Brain microvascular endothelial cell (primary cell): ENCODE data around the gene TRIP6.

Experiments used
- DNase-seq: peaks from one replicate; pipeline ENCODE4 v3.0.0-alpha.2; 2020
- H3K27ac ChIP-seq: fragments of 250-450 bp; sonication (Bioruptor Pico); 2 replicates; pipeline ENCODE4 v1.5.1; 2020; ENCODE audit warnings: mild to moderate bottlenecking, moderate library complexity
- H3K27me3 ChIP-seq: fragments of 250-450 bp; sonication (Bioruptor Pico); replicated peaks from 2 replicates; pipeline ENCODE4 v1.5.1; 2020; ENCODE audit warnings: mild to moderate bottlenecking
- H3K36me3 ChIP-seq: fragments of 250-450 bp; sonication (Bioruptor Pico); replicated peaks from 2 replicates; pipeline ENCODE4 v1.5.1; 2020; ENCODE audit warnings: mild to moderate bottlenecking
- H3K4me3 ChIP-seq: 2 replicates; pipeline ENCODE4 v1.5.1; 2011; ENCODE audit warnings: low read depth, mild to moderate bottlenecking, control low read depth, low read length, moderate library complexity
- in situ Hi-C: cut with HindIII; loops from 2 replicates; pipeline ENCODE4 v1.10.0; 2017; ENCODE audit warnings: low sequenced_read_pairs, low pct_ligation_motif_present
- TF ChIP-seq, protein P1 (sequence below): IDR thresholded peaks from 2 replicates; pipeline ENCODE4 v1.5.1; 2011; ENCODE audit warnings: low read depth, mild to moderate bottlenecking, moderate library complexity, low read length, control low read depth, inconsistent platforms; ENCODE audit errors: missing control alignments

Gene TRIP6

DNA sequence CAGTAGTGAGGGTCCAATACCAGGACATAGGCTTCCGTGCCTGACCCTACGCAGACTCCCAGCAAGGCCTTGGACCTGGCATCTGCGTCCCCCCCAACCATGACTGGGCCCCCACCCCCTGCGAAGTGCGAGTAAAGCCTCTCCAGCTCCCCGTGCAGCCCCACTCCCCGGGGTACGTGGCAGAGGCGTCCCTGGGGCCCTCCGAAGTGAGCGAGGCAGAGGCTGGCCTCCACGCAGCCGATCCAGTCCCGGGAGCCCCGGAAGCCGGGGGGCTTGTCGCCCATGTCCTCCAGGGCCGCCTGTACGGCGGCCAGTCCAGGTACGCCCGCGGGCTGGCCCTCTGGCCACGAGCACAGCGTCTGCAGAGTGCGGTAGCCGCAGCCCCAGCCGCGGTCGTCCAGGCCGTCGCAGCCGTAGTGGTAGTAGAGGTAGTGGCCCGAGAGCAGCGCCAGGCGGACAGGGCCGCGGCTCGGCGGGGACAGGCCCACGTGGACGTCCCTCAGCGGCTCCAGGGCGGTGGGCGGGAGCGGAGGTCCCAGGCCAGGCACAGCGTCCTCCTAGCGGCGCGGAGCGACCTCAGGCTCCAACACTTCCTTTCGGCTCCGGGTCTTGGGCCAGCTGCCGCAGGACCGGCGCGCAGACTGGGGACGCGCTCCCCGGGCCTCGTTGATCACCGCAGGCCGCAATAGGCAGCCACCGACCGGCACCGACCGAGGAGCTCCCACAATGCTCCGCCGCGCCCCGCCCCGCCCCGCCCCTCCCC is 22.0 kb downstream of the TRIP6 start, which contains the start of gene UFSP1:
TSS of gene UFSP1 (minus strand) at position 728 of the 763 bp plus-strand sequence. CDS start at position 284, 444 bp downstream.
- DNase-seq = no peak
- H3K36me3 ChIP-seq = peaks cover 46% of the 10 kb centered on the region

DNA sequence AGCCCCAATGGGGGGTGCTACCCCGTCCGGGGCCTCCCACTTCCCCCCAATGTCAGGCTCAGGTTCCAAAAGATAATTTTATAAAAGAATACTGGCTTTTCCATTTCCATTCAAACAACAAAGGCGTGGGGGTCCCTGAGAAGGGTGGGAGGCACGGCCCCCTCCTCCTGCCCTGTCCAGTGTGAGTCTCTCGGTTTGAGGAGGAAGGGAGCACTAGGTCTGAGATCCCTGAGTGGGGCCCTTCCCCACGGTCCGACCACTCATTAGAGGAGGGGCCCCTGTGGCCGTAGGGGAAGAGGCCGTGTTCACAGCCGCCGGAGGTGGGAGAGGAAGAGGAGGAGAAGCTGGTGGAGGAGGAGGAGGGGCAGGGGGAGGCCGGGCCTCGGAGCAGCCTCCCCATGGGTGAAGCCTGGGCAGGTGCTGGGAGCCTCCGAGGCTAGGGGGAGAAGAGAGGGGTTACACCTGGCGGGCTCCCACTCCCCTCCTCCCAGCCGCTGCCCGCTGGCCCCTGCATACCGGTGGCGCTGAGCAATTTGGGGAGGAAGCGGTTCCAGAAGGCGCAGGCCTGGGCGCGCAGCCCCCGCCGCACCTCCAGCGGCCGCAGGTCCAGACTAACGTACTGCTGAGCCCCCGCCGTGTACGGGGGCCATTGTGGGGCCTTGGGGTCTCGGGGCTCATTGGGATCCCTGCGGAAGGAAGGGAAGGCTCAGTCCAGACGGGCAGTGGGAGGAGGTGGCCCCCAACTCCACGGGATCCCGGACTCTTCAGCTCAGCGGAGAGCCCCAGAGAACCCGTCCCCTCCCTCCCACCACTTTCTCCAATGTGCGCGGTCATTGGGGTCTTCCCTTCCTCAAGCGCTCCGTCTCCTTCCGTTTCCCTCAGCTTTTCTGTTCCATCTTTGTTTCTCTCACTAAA is 23.7 kb downstream of the TRIP6 start:
- TF ChIP-seq, protein P1, sequence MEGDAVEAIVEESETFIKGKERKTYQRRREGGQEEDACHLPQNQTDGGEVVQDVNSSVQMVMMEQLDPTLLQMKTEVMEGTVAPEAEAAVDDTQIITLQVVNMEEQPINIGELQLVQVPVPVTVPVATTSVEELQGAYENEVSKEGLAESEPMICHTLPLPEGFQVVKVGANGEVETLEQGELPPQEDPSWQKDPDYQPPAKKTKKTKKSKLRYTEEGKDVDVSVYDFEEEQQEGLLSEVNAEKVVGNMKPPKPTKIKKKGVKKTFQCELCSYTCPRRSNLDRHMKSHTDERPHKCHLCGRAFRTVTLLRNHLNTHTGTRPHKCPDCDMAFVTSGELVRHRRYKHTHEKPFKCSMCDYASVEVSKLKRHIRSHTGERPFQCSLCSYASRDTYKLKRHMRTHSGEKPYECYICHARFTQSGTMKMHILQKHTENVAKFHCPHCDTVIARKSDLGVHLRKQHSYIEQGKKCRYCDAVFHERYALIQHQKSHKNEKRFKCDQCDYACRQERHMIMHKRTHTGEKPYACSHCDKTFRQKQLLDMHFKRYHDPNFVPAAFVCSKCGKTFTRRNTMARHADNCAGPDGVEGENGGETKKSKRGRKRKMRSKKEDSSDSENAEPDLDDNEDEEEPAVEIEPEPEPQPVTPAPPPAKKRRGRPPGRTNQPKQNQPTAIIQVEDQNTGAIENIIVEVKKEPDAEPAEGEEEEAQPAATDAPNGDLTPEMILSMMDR = no peak
- H3K36me3 ChIP-seq = peaks cover 29% of the 10 kb centered on the region
- peak overlapping the region; percentile 54 for H3K4me3 ChIP-seq
- H3K27me3 ChIP-seq = peaks cover 7% of the 10 kb centered on the region
- in situ Hi-C loops = no loop called here
- DNase-seq = no peak
- peak overlapping the region; percentile 60 for H3K27ac ChIP-seq

More for the DNA sequence above, 22.0 kb downstream of the TRIP6 start, which contains the start of gene UFSP1:
- in situ Hi-C loops = no loop called here
- peak within 1 kb of the TSS; percentile 69 for H3K4me3 ChIP-seq
- H3K27me3 ChIP-seq = no peaks in the 10 kb centered on the region
- TF ChIP-seq, protein P1 = no peak
- peak within 1 kb of the TSS; percentile 74 for H3K27ac ChIP-seq

DNA sequence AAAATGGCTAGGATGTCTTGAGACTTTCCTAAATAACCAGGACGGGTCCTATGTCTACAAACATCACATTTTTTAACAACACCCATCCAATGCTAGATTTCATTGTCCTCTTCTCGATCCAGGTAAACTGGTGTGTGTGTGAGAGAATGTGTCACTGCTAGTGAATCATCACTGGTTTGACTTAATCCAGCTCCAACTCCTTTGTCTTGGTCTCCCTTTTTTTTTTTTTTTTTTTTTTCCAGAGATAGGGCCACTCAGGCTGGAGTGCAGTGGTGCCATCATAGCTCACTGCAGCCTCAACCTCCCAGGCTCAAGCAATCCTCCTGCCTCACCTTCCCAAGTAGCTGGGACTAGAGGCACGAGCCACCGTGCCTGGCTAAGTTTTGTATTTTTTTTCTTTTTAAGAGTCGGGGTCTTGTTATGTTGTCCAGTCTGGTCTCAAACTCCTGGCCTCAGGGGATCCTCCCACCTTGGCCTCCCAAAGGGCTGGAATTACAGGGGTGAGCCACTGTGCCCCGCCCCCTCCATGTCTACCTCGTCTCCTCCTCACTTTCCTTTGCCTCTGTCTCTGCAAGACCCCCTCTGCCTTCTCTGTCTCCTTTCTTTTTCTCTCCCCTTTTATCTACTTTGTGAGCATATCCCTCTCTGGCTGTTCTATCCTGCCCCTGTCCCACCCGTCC is 24.5 kb downstream of the TRIP6 start:
- H3K4me3 ChIP-seq = no peak overlapping the region
- DNase-seq = no peak
- H3K27ac ChIP-seq = no peak overlapping the region
- peaks cover 15% of the 10 kb centered on the region for H3K27me3 ChIP-seq
- H3K36me3 ChIP-seq = peaks cover 21% of the 10 kb centered on the region
- TF ChIP-seq, protein P1 = no peak
- in situ Hi-C loops = no loop called here

DNA sequence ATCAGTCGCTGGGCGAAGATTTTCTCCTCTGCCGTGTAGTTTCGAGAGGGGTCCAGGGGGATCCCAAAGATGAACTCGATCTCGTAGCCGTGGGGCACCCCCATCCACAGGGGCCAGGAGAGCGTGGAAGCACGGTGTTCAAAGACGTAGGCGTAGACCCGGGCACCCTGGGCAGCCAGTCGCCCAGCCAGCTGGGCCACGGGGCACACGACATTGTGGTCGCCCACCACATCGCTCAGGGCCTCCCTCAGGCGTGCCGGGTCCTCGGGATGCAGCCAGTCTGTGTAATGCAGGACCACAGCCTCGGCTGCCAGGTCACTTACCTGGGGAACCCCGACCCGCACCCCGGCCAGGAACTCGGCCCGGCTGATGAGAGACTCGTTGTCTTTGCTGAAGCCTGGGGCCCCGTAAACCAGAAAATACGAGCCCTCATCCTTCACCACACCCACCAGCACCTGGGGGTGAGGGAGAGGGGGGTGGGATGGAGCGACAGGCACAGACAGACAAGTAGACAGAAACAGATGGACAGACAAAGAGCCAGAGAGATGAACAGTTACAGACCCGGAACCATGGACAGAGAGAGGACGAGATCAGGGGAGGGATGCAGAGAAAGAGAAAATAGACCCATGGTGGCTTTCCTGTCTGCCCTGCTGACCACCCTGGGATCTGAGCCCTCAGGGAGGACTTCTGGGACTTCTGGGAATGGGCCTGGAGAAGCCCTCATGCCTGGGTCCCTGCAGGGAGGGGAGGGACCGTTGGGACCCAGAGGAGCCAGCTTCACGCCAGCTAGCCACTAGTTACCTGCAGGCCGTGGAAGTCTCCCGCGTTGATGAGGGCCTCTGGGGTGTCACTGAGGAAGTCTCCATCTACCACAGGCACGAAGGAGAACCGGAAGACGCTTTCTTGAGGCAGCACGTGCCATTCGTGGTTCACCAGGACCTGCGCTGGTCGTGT is 25.5 kb downstream of the TRIP6 start:
- H3K27me3 ChIP-seq = peaks cover 15% of the 10 kb centered on the region
- H3K4me3 ChIP-seq = no peak overlapping the region
- H3K36me3 ChIP-seq = peaks cover 12% of the 10 kb centered on the region
- in situ Hi-C loops = no loop called here
- TF ChIP-seq, protein P1 = no peak
- no peak for DNase-seq
- no peak overlapping the region for H3K27ac ChIP-seq
